PC-9 (cell line): ENCODE data around the gene SPATA46.

Experiments
- CTCF ChIP-seq: fragments of 200-600 bp; sonication (generic); conservative IDR thresholded peaks from 2 replicates; pipeline ENCODE4 v1.6.1; 2017; ENCODE audit warnings: mixed run types, antibody characterized with exemption, mild to moderate bottlenecking, moderate library complexity
- EZH2 ChIP-seq: fragments of 200-600 bp; sonication (generic); IDR thresholded peaks from 2 replicates; pipeline ENCODE4 v1.8.0; 2017; ENCODE audit warnings: antibody characterized with exemption, low read depth

GRCh38 chr1:162389971-162390370 is 13.3 kb upstream of the SPATA46 start:
- TF ChIP-seq CTCF: no peak
- no peak for TF ChIP-seq EZH2
